ENCODE data around the gene NELL2.

DNA sequence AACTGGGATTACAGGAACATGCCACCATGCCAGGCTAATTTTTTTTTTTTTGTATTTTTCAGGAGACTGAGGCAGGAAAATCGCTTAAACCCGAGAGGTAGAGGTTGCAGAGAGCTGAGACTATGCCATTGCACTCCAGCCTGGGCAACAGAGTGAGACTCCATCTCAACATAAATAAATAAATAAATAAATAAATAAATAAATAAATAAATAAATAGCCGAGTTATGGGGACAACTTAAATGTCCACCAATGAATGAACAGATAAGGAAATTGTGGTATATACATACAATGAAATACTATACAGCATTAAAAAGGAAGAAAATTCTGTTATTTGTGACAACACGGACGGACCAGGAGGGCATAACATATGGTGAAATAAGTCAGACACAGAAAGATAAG lies 325.7 kb downstream of the NELL2 start:
- no peak for TF ChIP-seq POLR2A (IDR thresholded peaks at IDR 0.05)
- no peak for TF ChIP-seq CTCF (IDR thresholded peaks at IDR 0.05)

Data from stomach (tissue), 4 donors.